Keratinocyte (primary cell): ENCODE results near the gene ANKRD17.

Experiments used
- EZH2 ChIP-seq: IDR thresholded peaks from one replicate; pipeline ENCODE4 v1.6.1; 2012; ENCODE audit warnings: inconsistent platforms, mild to moderate bottlenecking, low read length, moderate library complexity
- TF ChIP-seq, protein P1 (sequence below), 3 experiments: IDR thresholded peaks in 1 of 3; conservative IDR thresholded peaks in 1 of 3; optimal IDR thresholded peaks in 1 of 3; 2 replicates in 2 of 3; 3 replicates in 1 of 3; pipeline versions ENCODE3 to v1.5.1; 2011; ENCODE audit warnings: low read length in 3 of 3, mild to moderate bottlenecking in 3 of 3, moderate library complexity in 2 of 3, control low read depth in 1 of 3, inconsistent platforms in 1 of 3; ENCODE audit not compliant: insufficient read depth in 2 of 3; ENCODE audit errors: extremely low read depth in 1 of 3

DNA sequence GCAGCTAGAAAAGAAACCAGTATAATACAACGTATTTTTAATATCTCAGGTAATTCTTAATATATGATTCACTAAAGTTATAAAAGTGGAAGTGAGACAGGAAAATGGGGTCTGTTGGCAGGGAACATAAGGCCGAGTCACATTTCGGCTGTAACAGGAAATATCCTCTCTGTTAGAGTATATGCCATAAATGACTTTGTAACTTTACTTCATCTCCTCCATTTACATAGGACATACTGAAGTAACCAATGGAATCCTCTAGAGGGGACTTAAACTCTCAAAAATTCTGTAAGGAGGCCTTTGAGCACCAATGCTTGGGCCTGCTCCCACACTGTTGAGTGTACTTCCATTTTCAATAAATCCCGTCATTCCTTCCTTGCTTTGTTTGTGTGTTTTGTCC is 71.3 kb downstream of the ANKRD17 start:
- TF ChIP-seq, protein P1, sequence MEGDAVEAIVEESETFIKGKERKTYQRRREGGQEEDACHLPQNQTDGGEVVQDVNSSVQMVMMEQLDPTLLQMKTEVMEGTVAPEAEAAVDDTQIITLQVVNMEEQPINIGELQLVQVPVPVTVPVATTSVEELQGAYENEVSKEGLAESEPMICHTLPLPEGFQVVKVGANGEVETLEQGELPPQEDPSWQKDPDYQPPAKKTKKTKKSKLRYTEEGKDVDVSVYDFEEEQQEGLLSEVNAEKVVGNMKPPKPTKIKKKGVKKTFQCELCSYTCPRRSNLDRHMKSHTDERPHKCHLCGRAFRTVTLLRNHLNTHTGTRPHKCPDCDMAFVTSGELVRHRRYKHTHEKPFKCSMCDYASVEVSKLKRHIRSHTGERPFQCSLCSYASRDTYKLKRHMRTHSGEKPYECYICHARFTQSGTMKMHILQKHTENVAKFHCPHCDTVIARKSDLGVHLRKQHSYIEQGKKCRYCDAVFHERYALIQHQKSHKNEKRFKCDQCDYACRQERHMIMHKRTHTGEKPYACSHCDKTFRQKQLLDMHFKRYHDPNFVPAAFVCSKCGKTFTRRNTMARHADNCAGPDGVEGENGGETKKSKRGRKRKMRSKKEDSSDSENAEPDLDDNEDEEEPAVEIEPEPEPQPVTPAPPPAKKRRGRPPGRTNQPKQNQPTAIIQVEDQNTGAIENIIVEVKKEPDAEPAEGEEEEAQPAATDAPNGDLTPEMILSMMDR (optimal IDR thresholded peaks at IDR 0.05 in 1 of 3, IDR thresholded peaks at IDR 0.05 in 1 of 3, conservative IDR thresholded peaks at IDR 0.05 in 1 of 3; ENCODE audit: extremely low read depth in 1 of 3, insufficient read depth in 2 of 3, low read length in 3 of 3): no peak
- TF ChIP-seq EZH2: no peak
